ENCODE results near the gene CAMK2B.

CAMK2B gene

GRCh38 chr7:44288811-44289340 lies 36.5 kb downstream of the CAMK2B start:
- peaks cover 20% of the 10 kb centered on the region for H3K27me3 ChIP-seq (ENCODE audit: control insufficient read depth, low read length)
- H3K4me3 ChIP-seq (ENCODE audit: low read length): no peak overlapping the region
- H4K20me1 ChIP-seq (ENCODE audit: control insufficient read depth, insufficient read depth, low read depth, low read length): 0 out of 2 replicates have a peak, but pooled peaks cover 5% of the 10 kb centered on the region
- H3K79me2 ChIP-seq (ENCODE audit: control insufficient read depth, low read length): no peaks in the 10 kb centered on the region
- H3K9me3 ChIP-seq (ENCODE audit: control insufficient read depth, insufficient read depth, low read length): no peaks in the 10 kb centered on the region
- H3K9me2 ChIP-seq (replicated peaks; ENCODE audit: control insufficient read depth, low read length): no peaks in the 10 kb centered on the region
- no peak overlapping the region for H3K27ac ChIP-seq (ENCODE audit: low read depth, low read length)
- H3K36me3 ChIP-seq (ENCODE audit: control insufficient read depth, low read length): no peaks in the 10 kb centered on the region
- TF ChIP-seq EZH2phosphoT487 (IDR thresholded peaks at IDR 0.05; ENCODE audit: borderline replicate concordance, low read length) (no peak), CTCF (IDR thresholded peaks at IDR 0.05; ENCODE audit: low read depth, low read length, poor library complexity, severe bottlenecking) (no peak)
- H3K4me1 ChIP-seq (ENCODE audit: control insufficient read depth, low read length): no peaks in the 10 kb centered on the region
- H3F3A ChIP-seq (ENCODE audit: control insufficient read depth, insufficient read depth): no peaks in the 10 kb centered on the region
- no peak overlapping the region for H3K4me2 ChIP-seq (ENCODE audit: low read length)

GRCh38 chr7:44288381-44288685 lies 37.1 kb downstream of the CAMK2B start:
- H3F3A ChIP-seq (ENCODE audit: control insufficient read depth, insufficient read depth): no peaks in the 10 kb centered on the region
- H3K4me3 ChIP-seq (ENCODE audit: low read length): no peak overlapping the region
- H3K27ac ChIP-seq (ENCODE audit: low read depth, low read length): no peak overlapping the region
- 0 out of 2 replicates have a peak, but pooled peaks cover 5% of the 10 kb centered on the region for H4K20me1 ChIP-seq (ENCODE audit: control insufficient read depth, insufficient read depth, low read depth, low read length)
- H3K36me3 ChIP-seq (ENCODE audit: control insufficient read depth, low read length): no peaks in the 10 kb centered on the region
- H3K27me3 ChIP-seq (ENCODE audit: control insufficient read depth, low read length): peaks cover 20% of the 10 kb centered on the region
- TF ChIP-seq EZH2phosphoT487 (IDR thresholded peaks at IDR 0.05; ENCODE audit: borderline replicate concordance, low read length): no peak
- TF ChIP-seq CTCF (IDR thresholded peaks at IDR 0.05; ENCODE audit: low read depth, low read length, poor library complexity, severe bottlenecking): no peak
- no peaks in the 10 kb centered on the region for H3K9me3 ChIP-seq (ENCODE audit: control insufficient read depth, insufficient read depth, low read length)
- H3K4me2 ChIP-seq (ENCODE audit: low read length): no peak overlapping the region
- no peaks in the 10 kb centered on the region for H3K79me2 ChIP-seq (ENCODE audit: control insufficient read depth, low read length)
- no peaks in the 10 kb centered on the region for H3K4me1 ChIP-seq (ENCODE audit: control insufficient read depth, low read length)
- H3K9me2 ChIP-seq (replicated peaks; ENCODE audit: control insufficient read depth, low read length): no peaks in the 10 kb centered on the region

- peaks cover 14% of the 10 kb centered on the region for H3K27me3 ChIP-seq (ENCODE audit: control insufficient read depth, low read length)
- H3K9me2 ChIP-seq (replicated peaks; ENCODE audit: control insufficient read depth, low read length): no peaks in the 10 kb centered on the region
- 0 out of 2 replicates have a peak, but pooled peaks cover 5% of the 10 kb centered on the region for H4K20me1 ChIP-seq (ENCODE audit: control insufficient read depth, insufficient read depth, low read depth, low read length)
- no peak for TF ChIP-seq EZH2phosphoT487 (IDR thresholded peaks at IDR 0.05; ENCODE audit: borderline replicate concordance, low read length)
- TF ChIP-seq CTCF (IDR thresholded peaks at IDR 0.05; ENCODE audit: low read depth, low read length, poor library complexity, severe bottlenecking): no peak
- H3K9me3 ChIP-seq (ENCODE audit: control insufficient read depth, insufficient read depth, low read length): no peaks in the 10 kb centered on the region
- H3K4me3 ChIP-seq (ENCODE audit: low read length): no peak overlapping the region
- no peaks in the 10 kb centered on the region for H3F3A ChIP-seq (ENCODE audit: control insufficient read depth, insufficient read depth)
- no peak overlapping the region for H3K27ac ChIP-seq (ENCODE audit: low read depth, low read length)
- H3K36me3 ChIP-seq (ENCODE audit: control insufficient read depth, low read length): no peaks in the 10 kb centered on the region
- no peak overlapping the region for H3K4me2 ChIP-seq (ENCODE audit: low read length)
- no peaks in the 10 kb centered on the region for H3K79me2 ChIP-seq (ENCODE audit: control insufficient read depth, low read length)
- H3K4me1 ChIP-seq (ENCODE audit: control insufficient read depth, low read length): no peaks in the 10 kb centered on the region
These were observed 37.7 kb downstream of the CAMK2B start for GRCh38 chr7:44287488-44288380.
